Measurements from ENCODE around the gene EXOC3L1. TPM values are rescaled to one million over a fixed set of nuclear protein-coding genes. Genes with fewer than 3 reads are reported as not detected.
A peak's percentile ranks its signal among the peaks of the same experiment; 100 is the strongest.

Gene EXOC3L1
- total RNA-seq, 4 donors from 2014 or later: 0.20 to 2.3 (median 0.88) TPM

- Histone ChIP-seq H3K27ac (peak overlapping the region; percentile 94 to 100 (median 96)), H3K9me3 (no peaks in the 10 kb centered on the region), H3K4me1 (peaks cover 57 to 67% of the 10 kb centered on the region in 2 donors), H3K27me3 (no peaks in the 10 kb centered on the region), H3K4me3 (peak overlapping the region; percentile 61 to 67 (median 65)), H3K36me3 (no peaks in the 10 kb centered on the region)
- no peak for DNase-seq
- intact Hi-C loops (cut with DNase I; ENCODE audit: low total_unique reads) (loop anchor here (5.0 kb wide), 1 partner anchor 69 kb away; no protein-coding TSS in a partner anchor), in situ Hi-C loops (cut with MboI; ENCODE audit: low sequenced_read_pairs in 4 of 4) (no loop called here)
- no peak for TF ChIP-seq POLR2A (IDR thresholded peaks at IDR 0.05)
- TF ChIP-seq CTCF (IDR thresholded peaks at IDR 0.05 in 4 of 5, conservative IDR thresholded peaks at IDR 0.05 in 1 of 5): no peak
- ATAC-seq: peak in 1 of 2 donors; percentile 3
These were observed 16.6 kb downstream of the EXOC3L1 start for GRCh38 chr16:67173323-67173722.

GRCh38 chr16:67170949-67171649 is 18.8 kb downstream of the EXOC3L1 start:
- no peaks in the 10 kb centered on the region for H3K9me3 ChIP-seq
- TF ChIP-seq POLR2A (IDR thresholded peaks at IDR 0.05) (peak in 1 of 2 donors; percentile 65), CTCF (IDR thresholded peaks at IDR 0.05 in 4 of 5, conservative IDR thresholded peaks at IDR 0.05 in 1 of 5) (no peak)
- H3K27me3 ChIP-seq: no peaks in the 10 kb centered on the region
- DNase-seq: peak in 1 of 2 donors; percentile 61
- in situ Hi-C loops (cut with MboI; ENCODE audit: low sequenced_read_pairs in 4 of 4) (no loop called here), intact Hi-C loops (cut with DNase I; ENCODE audit: low total_unique reads) (loop anchor here (5.0 kb wide), 1 partner anchor 71 kb away; no protein-coding TSS in a partner anchor)
- H3K4me3 ChIP-seq: peak overlapping the region; percentile 54 to 78 (median 66)
- no peaks in the 10 kb centered on the region for H3K36me3 ChIP-seq
- H3K4me1 ChIP-seq: peaks cover 51 to 56% of the 10 kb centered on the region in 2 donors
- H3K27ac ChIP-seq: peak overlapping the region; percentile 94 to 100 (median 96)
- peak; percentile 21 to 34 for ATAC-seq

- in situ Hi-C loops (cut with MboI; ENCODE audit: low sequenced_read_pairs in 4 of 4) (no loop called here), intact Hi-C loops (cut with DNase I; ENCODE audit: low total_unique reads) (loop anchor here (5.0 kb wide), 1 partner anchor 72 kb away; no protein-coding TSS in a partner anchor)
- Histone ChIP-seq H3K4me1 (peaks cover 52 to 55% of the 10 kb centered on the region in 2 donors), H3K27me3 (no peaks in the 10 kb centered on the region), H3K9me3 (no peaks in the 10 kb centered on the region), H3K36me3 (no peaks in the 10 kb centered on the region), H3K4me3 (peak within 1 kb of the TSS; percentile 54 to 78 (median 66)), H3K27ac (peak within 1 kb of the TSS; percentile 94 to 100 (median 96))
- DNase-seq: peak; percentile 83 to 91
- TF ChIP-seq POLR2A (IDR thresholded peaks at IDR 0.05) (peak; percentile 81 to 87), CTCF (IDR thresholded peaks at IDR 0.05 in 4 of 5, conservative IDR thresholded peaks at IDR 0.05 in 1 of 5) (no peak)
- peak; percentile 62 to 68 for ATAC-seq
These were observed 19.6 kb downstream of the EXOC3L1 start, which contains the start of gene NOL3 for GRCh38 chr16:67170168-67170948. Gene NOL3 (plus strand): TSS chr16:67170538.

- no peaks in the 10 kb centered on the region for H3K27me3 ChIP-seq
- ATAC-seq (peak in 1 of 2 donors; percentile 12), DNase-seq (peak in 1 of 2 donors; percentile 63)
- peak overlapping the region; percentile 54 to 78 (median 66) for H3K4me3 ChIP-seq
- in situ Hi-C loops (cut with MboI; ENCODE audit: low sequenced_read_pairs in 4 of 4) (no loop called here), intact Hi-C loops (cut with DNase I; ENCODE audit: low total_unique reads) (loop anchor here (5.0 kb wide), 1 partner anchor 73 kb away; no protein-coding TSS in a partner anchor)
- H3K36me3 ChIP-seq: no peaks in the 10 kb centered on the region
- peak overlapping the region; percentile 94 to 100 (median 96) for H3K27ac ChIP-seq
- no peaks in the 10 kb centered on the region for H3K9me3 ChIP-seq
- peak; percentile 26 to 77 (median 66) for TF ChIP-seq CTCF (IDR thresholded peaks at IDR 0.05 in 4 of 5, conservative IDR thresholded peaks at IDR 0.05 in 1 of 5)
- TF ChIP-seq POLR2A (IDR thresholded peaks at IDR 0.05): no peak
- H3K4me1 ChIP-seq: peaks cover 52 to 55% of the 10 kb centered on the region in 2 donors
These were observed 20.2 kb downstream of the EXOC3L1 start for GRCh38 chr16:67169642-67170167.

Data from gastrocnemius medialis (tissue), 4 donors.